Measurements from ENCODE around the gene JAML. TPM values are rescaled to one million over a fixed set of nuclear protein-coding genes. Genes with fewer than 3 reads are reported as not detected.

The JAML gene
- total and polyA plus RNA-seq, 2 of the 8 experiments (the other 6 are each of a cell fraction or from before 2014, with no cell fraction given): 0.12 to 0.58 TPM

GRCh38 chr11:118199135-118199534, 25.7 kb downstream of the JAML start:
- no peak overlapping the region for H2AFZ ChIP-seq (ENCODE audit: low read length)
- TF ChIP-seq BCL11A (IDR thresholded peaks at IDR 0.05; ENCODE audit: low read depth in 2 of 2, low read length in 2 of 2) (no peak), CHD1 (IDR thresholded peaks at IDR 0.05; ENCODE audit: low read depth, low read length) (no peak), ATF2 (IDR thresholded peaks at IDR 0.05; ENCODE audit: low read length) (no peak), RXRA (IDR thresholded peaks at IDR 0.05; ENCODE audit: insufficient read depth, low read depth, low read length) (no peak), SIX5 (IDR thresholded peaks at IDR 0.05; ENCODE audit: low read depth, low read length) (no peak), SAP30 (IDR thresholded peaks at IDR 0.05; ENCODE audit: insufficient read depth, insufficient replicate concordance, low read length) (no peak), HDAC2 (IDR thresholded peaks at IDR 0.05; ENCODE audit: borderline replicate concordance in 1 of 2, low read depth in 2 of 2, low read length in 2 of 2) (no peak), SUZ12 (IDR thresholded peaks at IDR 0.05; ENCODE audit: low read length) (no peak), TEAD4 (IDR thresholded peaks at IDR 0.05; ENCODE audit: low read depth, low read length) (no peak), YY1 (IDR thresholded peaks at IDR 0.05; ENCODE audit: low read depth, low read length) (no peak)
- TF ChIP-seq, protein P1, sequence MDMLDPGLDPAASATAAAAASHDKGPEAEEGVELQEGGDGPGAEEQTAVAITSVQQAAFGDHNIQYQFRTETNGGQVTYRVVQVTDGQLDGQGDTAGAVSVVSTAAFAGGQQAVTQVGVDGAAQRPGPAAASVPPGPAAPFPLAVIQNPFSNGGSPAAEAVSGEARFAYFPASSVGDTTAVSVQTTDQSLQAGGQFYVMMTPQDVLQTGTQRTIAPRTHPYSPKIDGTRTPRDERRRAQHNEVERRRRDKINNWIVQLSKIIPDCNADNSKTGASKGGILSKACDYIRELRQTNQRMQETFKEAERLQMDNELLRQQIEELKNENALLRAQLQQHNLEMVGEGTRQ (IDR thresholded peaks at IDR 0.05; ENCODE audit: low read length): no peak

More at GRCh38 chr11:118199135-118199534, 25.7 kb downstream of the JAML start:
- no peak overlapping the region for H3K23ac ChIP-seq (ENCODE audit: insufficient read length)
- H2BK12ac ChIP-seq (ENCODE audit: low read depth, low read length): no peak overlapping the region
- H2BK15ac ChIP-seq (ENCODE audit: low read length): no peak overlapping the region
- H4K8ac ChIP-seq (ENCODE audit: extremely low read depth, insufficient read depth, low read length): no peak overlapping the region
- no peak overlapping the region for H3K9ac ChIP-seq (replicated peaks in 1 of 4; ENCODE audit: extremely low read depth in 1 of 4, low read depth in 3 of 4, low read length in 3 of 4)
- no peak overlapping the region; the same call in 1 of the 2 replicates for H2AK5ac ChIP-seq (ENCODE audit: low read depth, low read length)
- no peak overlapping the region for H2BK120ac ChIP-seq (replicated peaks; ENCODE audit: low read depth, low read length)
- no peaks in the 10 kb centered on the region for H3K36me3 ChIP-seq (ENCODE audit: control insufficient read depth in 2 of 4, insufficient read depth in 4 of 4, low read length in 3 of 4)
- CTCF ChIA-PET (ENCODE audit: partially characterized antibody): interaction anchor here (0.6 to 3.3 kb wide), 34 partner anchors 11 to 1083 kb away, joined by 3 to 38 read pairs (median 5); partner anchors contain the start of gene MPZL3
- peaks cover 2 to 12% (median 4%) of the 10 kb centered on the region in 4 experiments; a peak in 5 of 7 replicates for H3K4me1 ChIP-seq (replicated peaks in 1 of 4; ENCODE audit: control insufficient read depth in 3 of 4, insufficient read depth in 4 of 4, low read length in 3 of 4)
- H3K27ac ChIP-seq (ENCODE audit: low read depth, low read length): no peak overlapping the region
- no peak for DNase-seq (ENCODE audit: low read depth in 1 of 2, low spot score in 2 of 2)
- no peak for FAIRE-seq
- no peaks in the 10 kb centered on the region for H3K79me2 ChIP-seq (ENCODE audit: control insufficient read depth in 1 of 2, insufficient read depth in 2 of 2, low read length in 2 of 2)
- no peaks in the 10 kb centered on the region for H3K79me1 ChIP-seq (ENCODE audit: low read depth, low read length)
- no peak overlapping the region for H3K4me3 ChIP-seq (ENCODE audit: extremely low read depth in 1 of 4, insufficient read depth in 2 of 4, low read depth in 3 of 4, low read length in 4 of 4)
- H2BK20ac ChIP-seq (ENCODE audit: low read length): no peak overlapping the region
- H3K23me2 ChIP-seq (ENCODE audit: low read depth, low read length): no peaks in the 10 kb centered on the region; the same call in 1 of the 2 replicates
- H4K20me1 ChIP-seq (replicated peaks in 1 of 2; ENCODE audit: control insufficient read depth in 1 of 2, insufficient read depth in 2 of 2, low read length in 2 of 2): no peaks in the 10 kb centered on the region
- no peaks in the 10 kb centered on the region for H3K27me3 ChIP-seq (replicated peaks in 1 of 4; ENCODE audit: control insufficient read depth in 3 of 4, extremely low read depth in 1 of 4, insufficient read depth in 3 of 4, low read length in 3 of 4)
- H2BK5ac ChIP-seq (ENCODE audit: low read depth, low read length): no peak overlapping the region
- no peak overlapping the region for H4K5ac ChIP-seq (ENCODE audit: insufficient read length, low read depth, low read length)
- H4K91ac ChIP-seq (replicated peaks; ENCODE audit: insufficient read length, low read length): no peak overlapping the region
- H3K56ac ChIP-seq (replicated peaks; ENCODE audit: insufficient read length, low read depth, low read length): no peak overlapping the region
- POLR2A ChIA-PET (ENCODE audit: partially characterized antibody): interaction anchor here (0.7 kb wide), 1 partner anchor 166 kb away, joined by 4 read pairs; no protein-coding TSS in a partner anchor
- no peaks in the 10 kb centered on the region for H3K9me3 ChIP-seq (ENCODE audit: insufficient read depth in 2 of 2, low read depth in 1 of 2, low read length in 1 of 2)
- H3K4ac ChIP-seq (replicated peaks; ENCODE audit: insufficient read length, low read depth, low read length): no peak overlapping the region
- no peak overlapping the region for H3K4me2 ChIP-seq (ENCODE audit: insufficient read depth in 1 of 2, low read depth in 2 of 2, low read length in 2 of 2)
- no peak overlapping the region for H3K18ac ChIP-seq (ENCODE audit: extremely low read depth, low read length)
- WGBS, 2 experiments (ENCODE audit: extremely low coverage in 1 of 2, insufficient coverage in 1 of 2, insufficient read length in 1 of 2, insufficient replicate concordance in 2 of 2, low coverage in 1 of 2, low lambda C conversion rate in 2 of 2, missing lambda C conversion rate in 1 of 2): 85% methylated on average over 6 of the region's 6 CpGs; no CpG with 5 or more reads in 1 of the 2 experiments
- H3K14ac ChIP-seq (ENCODE audit: insufficient read length): no peak overlapping the region

All from H1 (cell line).